IPS-18a (cell line): ENCODE measurements around the gene VWA8.
A peak's percentile ranks its signal among the peaks of the same experiment; 100 is the strongest.

Source experiments
- H3K27ac ChIP-seq: one replicate; pipeline ENCODE4 v1.5.1; 2013; ENCODE audit warnings: low read length
- H3K27me3 ChIP-seq: one replicate; pipeline ENCODE4 v1.6.1; 2013; ENCODE audit warnings: mild to moderate bottlenecking, low read length; ENCODE audit not compliant: control insufficient read depth, insufficient read depth
- H3K36me3 ChIP-seq: one replicate; pipeline ENCODE4 v1.6.1; 2013; ENCODE audit warnings: low read depth, low read length; ENCODE audit not compliant: control insufficient read depth
- H3K4me1 ChIP-seq: one replicate; pipeline ENCODE4 v1.6.1; 2013; ENCODE audit warnings: low read depth, low read length; ENCODE audit not compliant: control insufficient read depth
- H3K4me3 ChIP-seq: one replicate; pipeline ENCODE4 v1.5.1; 2013; ENCODE audit warnings: low read length
- H3K9ac ChIP-seq: one replicate; pipeline ENCODE4 v1.6.1; 2013; ENCODE audit warnings: mild to moderate bottlenecking, low read length, moderate library complexity
- H3K9me3 ChIP-seq: one replicate; pipeline ENCODE4 v1.6.1; 2013; ENCODE audit warnings: low read depth, low read length; ENCODE audit not compliant: control insufficient read depth

The VWA8 gene

GRCh38 chr13:41785402-41786172 is 175.3 kb downstream of the VWA8 start:
- H3K4me1 ChIP-seq = peaks cover 3% of the 10 kb centered on the region
- no peaks in the 10 kb centered on the region for H3K36me3 ChIP-seq
- H3K27ac ChIP-seq = no peak overlapping the region
- no peaks in the 10 kb centered on the region for H3K27me3 ChIP-seq
- no peaks in the 10 kb centered on the region for H3K9me3 ChIP-seq
- H3K4me3 ChIP-seq = no peak overlapping the region
- H3K9ac ChIP-seq = no peak overlapping the region

DNA sequence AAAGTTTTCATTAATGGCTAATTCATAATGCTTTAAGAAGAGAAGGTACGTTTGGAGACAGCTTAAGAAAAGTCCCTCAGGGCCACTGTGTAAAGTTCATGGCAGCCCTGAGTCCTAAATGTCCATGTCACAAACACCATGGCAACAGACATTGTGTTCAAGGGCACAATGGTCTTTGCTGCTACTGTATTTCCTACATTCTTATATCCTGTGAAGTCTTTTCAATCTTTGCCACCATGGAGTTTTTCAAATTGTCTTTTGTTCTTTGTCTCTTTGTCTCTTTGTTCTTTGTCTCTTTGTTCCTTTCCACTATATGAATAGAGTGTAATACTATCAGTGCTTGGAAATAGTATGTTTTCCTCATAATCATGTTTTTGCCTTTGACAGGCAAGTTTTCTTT is 178.8 kb downstream of the VWA8 start:
- no peak overlapping the region for H3K4me3 ChIP-seq
- no peaks in the 10 kb centered on the region for H3K9me3 ChIP-seq
- no peaks in the 10 kb centered on the region for H3K27me3 ChIP-seq
- H3K27ac ChIP-seq = peak overlapping the region; percentile 10
- H3K36me3 ChIP-seq = no peaks in the 10 kb centered on the region
- no peak overlapping the region for H3K9ac ChIP-seq
- peaks cover 3% of the 10 kb centered on the region for H3K4me1 ChIP-seq

GRCh38 chr13:41780715-41781706 is 179.9 kb downstream of the VWA8 start:
- peaks cover 3% of the 10 kb centered on the region for H3K4me1 ChIP-seq
- no peaks in the 10 kb centered on the region for H3K9me3 ChIP-seq
- no peak overlapping the region for H3K4me3 ChIP-seq
- no peaks in the 10 kb centered on the region for H3K36me3 ChIP-seq
- H3K9ac ChIP-seq = no peak overlapping the region
- H3K27ac ChIP-seq = no peak overlapping the region
- H3K27me3 ChIP-seq = no peaks in the 10 kb centered on the region

DNA sequence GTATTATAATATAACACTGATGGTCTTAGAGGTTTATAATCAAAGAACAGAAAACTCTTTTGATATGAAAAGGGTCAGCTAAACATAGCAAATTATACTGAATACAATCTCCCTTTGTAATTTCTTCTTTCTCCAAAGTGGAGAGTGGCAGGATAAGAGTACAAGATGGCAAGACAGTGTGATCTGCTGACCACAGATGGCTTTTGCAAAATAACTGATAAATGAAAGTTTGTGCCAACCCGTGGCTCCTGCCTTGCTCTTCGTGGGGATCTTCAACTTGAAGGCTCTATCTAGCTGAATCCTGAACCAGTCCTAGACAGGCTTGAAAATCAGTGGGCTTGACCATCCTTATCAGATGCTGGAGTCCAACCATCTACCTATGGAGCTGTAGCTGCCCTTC is 185.7 kb downstream of the VWA8 start:
- H3K9me3 ChIP-seq = no peaks in the 10 kb centered on the region
- H3K4me3 ChIP-seq = no peak overlapping the region
- H3K4me1 ChIP-seq = no peaks in the 10 kb centered on the region
- no peak overlapping the region for H3K9ac ChIP-seq
- H3K36me3 ChIP-seq = no peaks in the 10 kb centered on the region
- no peaks in the 10 kb centered on the region for H3K27me3 ChIP-seq
- no peak overlapping the region for H3K27ac ChIP-seq

GRCh38 chr13:41774605-41775218 is 186.2 kb downstream of the VWA8 start:
- Histone ChIP-seq H3K27ac (no peak overlapping the region), H3K9me3 (no peaks in the 10 kb centered on the region)

DNA sequence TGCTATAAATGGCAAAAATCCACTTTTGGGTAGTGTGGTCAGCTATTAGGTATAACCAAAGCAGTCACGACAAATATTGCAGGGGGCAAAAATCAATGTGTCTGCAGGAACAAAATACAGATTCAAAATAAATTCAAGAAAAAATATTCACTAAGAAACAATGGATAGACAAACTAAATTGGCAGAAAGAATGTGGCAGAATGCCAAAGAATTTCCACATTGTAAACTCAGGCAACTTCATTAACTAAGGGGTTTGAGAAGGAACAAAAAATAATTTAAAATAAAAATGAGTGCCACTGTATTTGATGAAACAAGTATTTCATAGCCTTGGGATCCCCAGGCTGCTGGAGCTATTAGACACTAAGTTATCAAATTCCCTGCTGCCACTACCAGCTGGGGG is 193.1 kb downstream of the VWA8 start:
- no peak overlapping the region for H3K4me3 ChIP-seq
- H3K36me3 ChIP-seq = no peaks in the 10 kb centered on the region
- H3K27ac ChIP-seq = no peak overlapping the region
- no peak overlapping the region for H3K9ac ChIP-seq
- no peaks in the 10 kb centered on the region for H3K9me3 ChIP-seq
- no peaks in the 10 kb centered on the region for H3K4me1 ChIP-seq
- H3K27me3 ChIP-seq = no peaks in the 10 kb centered on the region

More at GRCh38 chr13:41774605-41775218, 186.2 kb downstream of the VWA8 start:
- Histone ChIP-seq H3K4me3 (no peak overlapping the region), H3K36me3 (no peaks in the 10 kb centered on the region), H3K9ac (no peak overlapping the region), H3K27me3 (no peaks in the 10 kb centered on the region), H3K4me1 (no peaks in the 10 kb centered on the region)

DNA sequence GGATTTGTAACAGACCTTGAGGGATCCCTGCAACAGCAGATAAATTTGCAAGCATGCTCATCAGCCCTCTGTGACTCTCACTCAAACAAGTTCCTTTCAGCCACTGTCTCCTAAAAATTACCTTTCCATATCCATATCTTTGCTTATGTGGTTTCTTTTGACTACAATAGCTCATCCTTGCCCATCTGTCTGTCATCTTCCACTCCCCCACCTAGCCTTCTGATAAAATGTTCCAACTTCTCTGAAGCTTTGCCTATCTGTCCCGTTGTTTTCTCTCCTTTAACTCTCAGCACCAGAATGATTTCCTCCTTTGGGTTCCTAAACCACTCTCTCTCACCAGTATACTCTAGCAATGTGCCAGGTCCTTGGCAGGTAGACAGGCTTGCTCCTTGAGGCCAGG is 194.5 kb downstream of the VWA8 start:
- Histone ChIP-seq H3K27me3 (no peaks in the 10 kb centered on the region), H3K4me1 (no peaks in the 10 kb centered on the region), H3K9ac (no peak overlapping the region), H3K27ac (no peak overlapping the region), H3K9me3 (no peaks in the 10 kb centered on the region), H3K4me3 (no peak overlapping the region), H3K36me3 (no peaks in the 10 kb centered on the region)

DNA sequence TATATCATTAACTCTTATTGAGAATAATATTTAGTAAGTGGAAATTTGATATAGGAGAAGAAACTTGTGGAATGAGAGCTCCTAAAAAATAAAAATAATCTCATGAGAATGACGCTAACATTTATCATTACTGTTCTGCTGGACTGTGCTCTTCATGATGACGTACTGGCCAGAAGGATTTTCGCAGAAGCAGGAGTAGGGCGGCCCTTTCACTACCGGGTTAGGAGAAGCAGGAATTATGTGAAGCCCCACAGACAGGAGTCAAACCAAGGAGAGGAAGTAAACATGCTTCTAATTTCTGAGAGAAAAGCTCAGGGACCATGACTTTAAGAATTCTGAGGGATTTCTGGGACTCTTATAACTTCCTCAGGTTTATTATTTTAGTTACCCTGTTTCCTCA is 195.1 kb downstream of the VWA8 start:
- Histone ChIP-seq H3K36me3 (no peaks in the 10 kb centered on the region), H3K27me3 (no peaks in the 10 kb centered on the region), H3K9me3 (no peaks in the 10 kb centered on the region), H3K27ac (no peak overlapping the region), H3K4me1 (no peaks in the 10 kb centered on the region), H3K9ac (no peak overlapping the region), H3K4me3 (no peak overlapping the region)

DNA sequence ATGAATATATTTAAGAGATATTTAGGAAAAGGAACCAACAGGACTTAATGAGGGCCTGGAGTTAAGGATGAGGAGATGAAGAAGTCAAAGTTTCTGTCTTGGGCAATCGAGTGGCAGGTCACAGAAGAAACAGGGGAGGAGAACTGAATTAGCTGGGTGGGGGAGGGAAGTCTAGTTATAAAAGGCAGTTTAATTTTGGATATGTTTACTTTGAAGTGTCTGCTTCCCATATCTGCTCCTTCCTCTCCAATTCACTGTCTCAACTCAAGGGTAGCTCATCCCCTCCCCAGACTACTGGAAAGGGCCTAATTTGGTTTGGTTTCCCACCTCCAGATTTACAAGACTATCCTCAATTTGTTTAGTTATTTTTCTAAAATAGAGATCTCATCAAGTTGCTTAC is 195.9 kb downstream of the VWA8 start:
- Histone ChIP-seq H3K36me3 (no peaks in the 10 kb centered on the region), H3K27ac (no peak overlapping the region), H3K9ac (no peak overlapping the region), H3K27me3 (no peaks in the 10 kb centered on the region), H3K9me3 (no peaks in the 10 kb centered on the region), H3K4me1 (no peaks in the 10 kb centered on the region), H3K4me3 (no peak overlapping the region)

DNA sequence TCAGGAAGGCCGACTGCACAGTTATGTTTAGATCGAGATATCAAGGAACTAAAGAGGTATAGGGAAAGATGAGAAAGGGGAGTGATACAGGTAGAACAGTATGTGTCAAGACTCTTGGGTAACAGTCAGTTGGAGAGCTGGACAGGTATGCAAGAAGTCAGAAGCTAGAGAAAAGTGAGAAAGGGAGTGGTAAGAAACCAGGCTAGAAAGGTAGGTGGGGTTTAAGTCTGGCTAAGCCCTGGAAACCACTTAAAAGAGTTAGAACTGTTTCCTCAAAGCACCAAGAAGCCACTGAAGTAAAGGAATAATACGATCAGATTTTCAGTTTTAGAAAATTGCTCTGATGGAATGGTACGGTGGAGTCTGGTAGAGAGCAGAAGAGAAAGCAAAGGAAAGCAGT is 196.4 kb downstream of the VWA8 start:
- Histone ChIP-seq H3K4me1 (no peaks in the 10 kb centered on the region), H3K9me3 (no peaks in the 10 kb centered on the region), H3K27ac (no peak overlapping the region), H3K27me3 (no peaks in the 10 kb centered on the region), H3K36me3 (no peaks in the 10 kb centered on the region), H3K4me3 (no peak overlapping the region), H3K9ac (no peak overlapping the region)

GRCh38 chr13:41763782-41764181 is 197.1 kb downstream of the VWA8 start:
- H3K36me3 ChIP-seq = no peaks in the 10 kb centered on the region
- no peak overlapping the region for H3K9ac ChIP-seq
- no peak overlapping the region for H3K4me3 ChIP-seq
- H3K27ac ChIP-seq = no peak overlapping the region
- H3K4me1 ChIP-seq = no peaks in the 10 kb centered on the region
- H3K9me3 ChIP-seq = no peaks in the 10 kb centered on the region
- H3K27me3 ChIP-seq = no peaks in the 10 kb centered on the region
